Measurements from ENCODE around the gene RAB40A. TPM values are rescaled to one million over a fixed set of nuclear protein-coding genes. Genes with fewer than 3 reads are reported as not detected.

Gene RAB40A
- total and polyA plus RNA-seq, 4 donors, result 0.03 to 0.33 (median 0.07) TPM

DNA sequence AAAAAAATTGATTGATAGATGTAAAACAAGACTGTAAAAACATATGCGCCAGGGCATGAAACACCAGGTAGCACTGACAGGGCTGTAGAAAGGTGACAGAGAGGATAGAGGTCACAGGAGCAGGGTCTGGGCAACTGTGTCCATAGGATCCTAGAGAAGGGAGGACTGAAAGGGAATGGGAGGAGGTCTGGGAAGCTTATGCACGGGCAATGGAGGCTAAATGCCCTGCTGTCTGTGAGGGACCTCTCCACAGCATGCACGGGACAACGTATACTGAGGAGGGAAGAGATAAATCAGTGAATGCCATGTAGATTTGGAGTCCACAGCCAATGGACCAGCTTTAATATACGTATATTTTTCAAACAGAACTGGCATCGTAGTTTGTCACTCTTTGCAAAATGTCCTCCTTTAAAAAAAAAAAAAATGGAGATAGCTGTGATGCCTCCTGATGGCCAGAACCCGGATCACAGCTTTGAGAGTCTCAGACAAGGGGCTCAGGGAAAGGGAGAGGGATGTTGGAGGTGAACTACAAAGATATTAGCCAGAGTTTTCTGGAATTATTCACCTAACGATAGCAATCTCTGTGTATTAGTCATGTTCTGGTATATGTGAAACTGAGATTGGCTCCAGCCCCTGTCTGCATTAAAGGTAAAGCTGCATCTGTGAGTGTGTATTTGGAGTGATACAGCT is 16.0 kb downstream of the RAB40A start:
- Histone ChIP-seq H3K4me3 (ENCODE audit: low read depth in 1 of 3, low read length in 3 of 3) (no peak overlapping the region), H3K4me1 (ENCODE audit: control insufficient read depth in 4 of 4, insufficient read depth in 4 of 4, low read length in 3 of 4) (no peaks in the 10 kb centered on the region), H3K27me3 (ENCODE audit: control insufficient read depth in 4 of 4, insufficient read depth in 4 of 4, low read length in 3 of 4) (no peaks in the 10 kb centered on the region), H3K36me3 (ENCODE audit: control insufficient read depth in 4 of 4, insufficient read depth in 3 of 4, low read depth in 1 of 4, low read length in 3 of 4) (no peaks in the 10 kb centered on the region), H3K9me3 (ENCODE audit: control insufficient read depth in 4 of 4, low read length in 3 of 4) (no peaks in the 10 kb centered on the region), H3K27ac (ENCODE audit: low read depth in 1 of 2, low read length in 2 of 2) (no peak overlapping the region), H3K9ac (ENCODE audit: low read depth in 1 of 2, low read length in 2 of 2) (no peak overlapping the region)
- 70% methylated on average over 8 of the region's 8 CpGs for WGBS
- DNase-seq (ENCODE audit: low spot score), result no peak
- TF ChIP-seq HNF4A (conservative IDR thresholded peaks at IDR 0.05) (no peak), NR2F2 (IDR thresholded peaks at IDR 0.05) (no peak), TAF1 (conservative IDR thresholded peaks at IDR 0.05) (no peak), HNF4G (IDR thresholded peaks at IDR 0.05) (no peak), FOXA2 (IDR thresholded peaks at IDR 0.05) (no peak), ZBTB33 (IDR thresholded peaks at IDR 0.05) (no peak), YY1 (IDR thresholded peaks at IDR 0.05) (no peak), RAD21 (IDR thresholded peaks at IDR 0.05) (no peak), JUND (IDR thresholded peaks at IDR 0.05) (no peak), ATF3 (IDR thresholded peaks at IDR 0.05) (no peak), FOXA1 (IDR thresholded peaks at IDR 0.05) (no peak), EGR1 (IDR thresholded peaks at IDR 0.05; ENCODE audit: low read depth in 2 of 2) (no peak), GABPA (IDR thresholded peaks at IDR 0.05 in 1 of 2, conservative IDR thresholded peaks at IDR 0.05 in 1 of 2) (no peak)
- TF ChIP-seq, protein P1, sequence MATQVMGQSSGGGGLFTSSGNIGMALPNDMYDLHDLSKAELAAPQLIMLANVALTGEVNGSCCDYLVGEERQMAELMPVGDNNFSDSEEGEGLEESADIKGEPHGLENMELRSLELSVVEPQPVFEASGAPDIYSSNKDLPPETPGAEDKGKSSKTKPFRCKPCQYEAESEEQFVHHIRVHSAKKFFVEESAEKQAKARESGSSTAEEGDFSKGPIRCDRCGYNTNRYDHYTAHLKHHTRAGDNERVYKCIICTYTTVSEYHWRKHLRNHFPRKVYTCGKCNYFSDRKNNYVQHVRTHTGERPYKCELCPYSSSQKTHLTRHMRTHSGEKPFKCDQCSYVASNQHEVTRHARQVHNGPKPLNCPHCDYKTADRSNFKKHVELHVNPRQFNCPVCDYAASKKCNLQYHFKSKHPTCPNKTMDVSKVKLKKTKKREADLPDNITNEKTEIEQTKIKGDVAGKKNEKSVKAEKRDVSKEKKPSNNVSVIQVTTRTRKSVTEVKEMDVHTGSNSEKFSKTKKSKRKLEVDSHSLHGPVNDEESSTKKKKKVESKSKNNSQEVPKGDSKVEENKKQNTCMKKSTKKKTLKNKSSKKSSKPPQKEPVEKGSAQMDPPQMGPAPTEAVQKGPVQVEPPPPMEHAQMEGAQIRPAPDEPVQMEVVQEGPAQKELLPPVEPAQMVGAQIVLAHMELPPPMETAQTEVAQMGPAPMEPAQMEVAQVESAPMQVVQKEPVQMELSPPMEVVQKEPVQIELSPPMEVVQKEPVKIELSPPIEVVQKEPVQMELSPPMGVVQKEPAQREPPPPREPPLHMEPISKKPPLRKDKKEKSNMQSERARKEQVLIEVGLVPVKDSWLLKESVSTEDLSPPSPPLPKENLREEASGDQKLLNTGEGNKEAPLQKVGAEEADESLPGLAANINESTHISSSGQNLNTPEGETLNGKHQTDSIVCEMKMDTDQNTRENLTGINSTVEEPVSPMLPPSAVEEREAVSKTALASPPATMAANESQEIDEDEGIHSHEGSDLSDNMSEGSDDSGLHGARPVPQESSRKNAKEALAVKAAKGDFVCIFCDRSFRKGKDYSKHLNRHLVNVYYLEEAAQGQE (IDR thresholded peaks at IDR 0.05), result no peak
- TF ChIP-seq, protein P2, sequence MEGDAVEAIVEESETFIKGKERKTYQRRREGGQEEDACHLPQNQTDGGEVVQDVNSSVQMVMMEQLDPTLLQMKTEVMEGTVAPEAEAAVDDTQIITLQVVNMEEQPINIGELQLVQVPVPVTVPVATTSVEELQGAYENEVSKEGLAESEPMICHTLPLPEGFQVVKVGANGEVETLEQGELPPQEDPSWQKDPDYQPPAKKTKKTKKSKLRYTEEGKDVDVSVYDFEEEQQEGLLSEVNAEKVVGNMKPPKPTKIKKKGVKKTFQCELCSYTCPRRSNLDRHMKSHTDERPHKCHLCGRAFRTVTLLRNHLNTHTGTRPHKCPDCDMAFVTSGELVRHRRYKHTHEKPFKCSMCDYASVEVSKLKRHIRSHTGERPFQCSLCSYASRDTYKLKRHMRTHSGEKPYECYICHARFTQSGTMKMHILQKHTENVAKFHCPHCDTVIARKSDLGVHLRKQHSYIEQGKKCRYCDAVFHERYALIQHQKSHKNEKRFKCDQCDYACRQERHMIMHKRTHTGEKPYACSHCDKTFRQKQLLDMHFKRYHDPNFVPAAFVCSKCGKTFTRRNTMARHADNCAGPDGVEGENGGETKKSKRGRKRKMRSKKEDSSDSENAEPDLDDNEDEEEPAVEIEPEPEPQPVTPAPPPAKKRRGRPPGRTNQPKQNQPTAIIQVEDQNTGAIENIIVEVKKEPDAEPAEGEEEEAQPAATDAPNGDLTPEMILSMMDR (IDR thresholded peaks at IDR 0.05; ENCODE audit: low read depth, low read length, missing input control), result no peak

DNA sequence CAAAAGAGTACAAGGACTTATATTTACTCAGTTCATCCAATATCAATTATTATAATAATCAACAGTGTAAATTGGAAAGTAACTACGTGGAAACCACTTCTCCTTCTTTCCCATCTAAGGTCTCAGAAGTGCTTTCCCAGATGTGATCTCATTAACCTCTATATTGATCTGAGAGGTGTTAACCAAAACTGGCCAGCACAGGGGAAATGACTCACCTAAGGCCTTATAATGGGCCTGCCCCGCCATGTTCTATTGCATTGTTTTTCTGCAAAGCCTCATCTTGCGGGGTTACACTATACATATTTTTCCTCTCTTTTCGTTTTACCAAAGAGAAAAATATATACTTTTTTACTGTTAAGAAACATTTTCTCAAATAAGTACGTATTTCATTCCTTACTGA is 20.5 kb downstream of the RAB40A start:
- 93% methylated on average over 5 of the region's 5 CpGs for WGBS

More for the DNA sequence above, 20.5 kb downstream of the RAB40A start:
- TF ChIP-seq ATF3 (IDR thresholded peaks at IDR 0.05), result no peak
- TF ChIP-seq YY1 (IDR thresholded peaks at IDR 0.05), result no peak
- TF ChIP-seq MAX (IDR thresholded peaks at IDR 0.05), result no peak
- no peak for TF ChIP-seq ZBTB33 (IDR thresholded peaks at IDR 0.05)
- TF ChIP-seq, protein P2 (IDR thresholded peaks at IDR 0.05; ENCODE audit: low read depth, low read length, missing input control), result no peak
- no peak for DNase-seq (ENCODE audit: low spot score)
- Histone ChIP-seq H3K27ac (ENCODE audit: low read depth in 1 of 2, low read length in 2 of 2) (no peak overlapping the region), H3K4me3 (ENCODE audit: low read depth in 1 of 3, low read length in 3 of 3) (no peak overlapping the region), H3K9ac (ENCODE audit: low read depth in 1 of 2, low read length in 2 of 2) (no peak overlapping the region), H3K4me1 (ENCODE audit: control insufficient read depth in 4 of 4, insufficient read depth in 4 of 4, low read length in 3 of 4) (no peaks in the 10 kb centered on the region), H3K9me3 (ENCODE audit: control insufficient read depth in 4 of 4, low read length in 3 of 4) (peaks cover 0 to 2% (median 0%) of the 10 kb centered on the region in 4 donors), H3K27me3 (ENCODE audit: control insufficient read depth in 4 of 4, insufficient read depth in 4 of 4, low read length in 3 of 4) (no peaks in the 10 kb centered on the region), H3K36me3 (ENCODE audit: control insufficient read depth in 4 of 4, insufficient read depth in 3 of 4, low read depth in 1 of 4, low read length in 3 of 4) (no peaks in the 10 kb centered on the region)

Measured in liver (tissue), 9 donors.